Measurements from ENCODE around the gene NCBP1.

The NCBP1 gene

DNA sequence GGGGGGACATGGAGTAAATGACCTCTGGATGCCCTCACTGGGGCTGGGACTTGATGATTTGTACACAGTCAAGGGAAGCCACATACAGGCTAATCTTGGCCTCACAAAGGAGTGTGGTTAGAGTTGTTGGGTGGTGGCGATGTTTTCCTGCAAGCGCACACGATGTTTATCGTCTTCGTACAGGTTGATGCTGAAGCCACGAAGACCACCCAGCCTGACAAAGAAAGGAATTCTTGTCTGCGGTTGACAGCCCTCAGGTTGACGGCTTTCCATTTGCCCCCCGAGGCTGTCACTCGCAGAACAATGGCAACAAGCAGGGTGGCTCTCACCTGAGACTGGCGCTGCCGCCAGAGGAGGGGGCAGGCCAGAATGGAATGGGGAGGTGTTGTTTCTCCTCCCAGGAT lies 77.6 kb downstream of the NCBP1 start:
- no peak for DNase-seq (ENCODE audit: low read depth in 1 of 2, low spot score in 1 of 2)

DNA sequence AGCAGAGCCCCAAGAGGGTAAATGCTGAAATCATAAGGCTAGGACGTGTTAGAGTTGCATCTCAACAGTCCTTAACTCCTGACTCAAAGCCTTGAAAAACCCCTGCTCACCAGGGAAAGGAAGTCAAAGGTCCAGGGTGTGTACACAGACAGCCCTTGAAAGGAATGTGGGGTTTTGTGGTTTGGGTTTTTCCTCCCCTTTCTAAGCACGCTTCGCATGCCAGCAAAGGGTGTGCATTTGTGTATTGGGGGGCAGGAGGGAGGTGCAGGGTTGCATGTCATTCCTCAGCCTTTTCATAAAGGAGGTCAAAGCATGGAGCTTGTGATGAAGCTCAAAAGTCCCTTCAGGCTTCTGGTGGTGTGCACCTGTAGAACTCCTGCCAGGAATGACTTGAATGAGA lies 80.8 kb downstream of the NCBP1 start:
- no peak for DNase-seq (ENCODE audit: low read depth in 1 of 2, low spot score in 1 of 2)

DNA sequence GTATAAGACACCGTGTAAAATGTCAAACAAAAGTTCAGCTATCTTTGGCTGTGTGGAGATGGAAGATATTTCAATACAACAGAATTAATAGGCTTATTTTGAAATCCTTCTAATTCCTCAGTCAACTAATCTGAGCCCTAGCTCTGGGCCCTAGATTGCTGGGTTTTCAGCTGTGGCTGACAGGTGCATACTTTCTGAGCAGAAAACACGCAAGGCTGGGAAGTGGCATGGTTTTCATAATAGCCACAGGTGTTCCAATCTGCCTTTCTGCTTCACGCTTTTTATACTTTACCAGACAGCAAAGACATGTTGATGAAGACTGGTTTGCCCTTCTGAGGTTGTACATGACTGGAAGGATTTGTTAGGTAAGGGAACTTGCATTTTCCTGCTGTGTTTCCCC lies 84.2 kb downstream of the NCBP1 start:
- no peak for DNase-seq (ENCODE audit: low read depth in 1 of 2, low spot score in 1 of 2)

DNA sequence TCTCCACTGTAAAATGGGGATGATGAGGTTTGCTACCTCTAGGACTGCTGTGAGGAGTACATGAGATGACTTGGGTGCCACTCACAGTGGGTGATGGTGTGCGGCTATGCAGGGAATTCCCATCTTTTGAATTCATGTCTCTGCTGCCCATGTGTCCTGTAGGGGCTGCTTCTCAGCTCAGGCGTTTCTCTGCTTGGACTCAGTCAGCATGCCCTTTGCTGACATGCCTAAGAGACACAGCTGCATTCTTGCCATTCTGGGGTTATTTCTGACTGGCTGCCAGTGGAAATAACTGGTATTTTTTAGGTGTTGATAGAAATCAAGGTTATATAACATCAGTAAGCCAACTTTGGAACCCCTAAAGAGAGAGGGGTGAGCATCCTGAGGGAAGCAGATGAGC lies 87.8 kb downstream of the NCBP1 start:
- no peak for DNase-seq (ENCODE audit: low read depth in 1 of 2, low spot score in 1 of 2)

DNA sequence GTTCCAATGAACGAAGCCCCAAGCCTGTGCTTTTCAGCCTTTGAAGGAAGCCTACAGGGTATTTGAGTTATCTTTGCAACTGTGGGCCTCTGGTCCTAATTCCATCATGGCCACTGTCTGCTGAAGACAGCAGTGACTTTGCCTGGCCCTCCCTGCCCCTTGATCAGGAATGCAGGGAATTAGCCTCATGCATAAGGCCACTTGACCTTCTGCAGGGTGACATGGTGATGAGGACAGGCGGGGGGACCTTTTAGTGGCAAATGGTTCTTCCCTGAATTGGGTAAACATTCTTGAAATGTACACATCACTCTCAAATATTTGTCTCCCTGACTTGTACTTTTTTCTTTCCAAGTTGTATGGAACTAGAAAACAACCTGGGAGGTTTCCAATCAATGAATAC lies 88.7 kb downstream of the NCBP1 start:
- DNase-seq (ENCODE audit: low read depth in 1 of 2, low spot score in 1 of 2), result no peak

Data from activated T-helper 1 cell treated with anti-CD3 and anti-CD28 coated beads, Interleukin-2, amount 50 U/mL, for 16 hours (primary cell).